Transverse colon (tissue), 4 donors: ENCODE data around the gene PCSK9. TPM values are rescaled to one million over a fixed set of nuclear protein-coding genes. Genes with fewer than 3 reads are reported as not detected.
"Not testable (repeated sequence)": the region's sequence is repeated elsewhere in the genome, so short reads cannot be mapped to it uniquely, and the experiment has no call there.

ENCODE experiments used
- DNase-seq: peaks from one replicate; pipeline ENCODE4 v3.0.0-alpha.2; 2019
- H3K27ac ChIP-seq, 4 donors: fragments of 200-600 bp; sonication (generic); 2 replicates each; pipeline ENCODE4 v1.5.1; 2016 to 2018; ENCODE audit warnings: inconsistent platforms in 4 of 4
- H3K27me3 ChIP-seq: fragments of 200-600 bp; sonication (generic); 2 replicates; pipeline ENCODE4 v1.5.1; 2017; ENCODE audit warnings: inconsistent platforms
- H3K36me3 ChIP-seq, 4 donors: fragments of 200-600 bp; sonication (generic); 2 replicates each; pipeline ENCODE4 v1.5.1; 2017 to 2019; ENCODE audit warnings: inconsistent platforms in 4 of 4
- H3K4me1 ChIP-seq, 4 donors: fragments of 200-600 bp; sonication (generic); 2 replicates each; pipeline ENCODE4 v1.5.1; 2017 to 2020; ENCODE audit warnings: inconsistent platforms in 4 of 4
- H3K4me3 ChIP-seq, 4 donors: fragments of 200-600 bp; sonication (generic); 1 replicate in 1 of 4; 2 replicates in 3 of 4; pipeline versions ENCODE4 v1.5.1 to v1.6.1; 2017 to 2019; ENCODE audit warnings: inconsistent platforms in 4 of 4
- H3K9me3 ChIP-seq, 2 donors: fragments of 200-600 bp; sonication (generic); 2 replicates each; pipeline ENCODE4 v1.5.1; 2017 to 2019; ENCODE audit warnings: inconsistent platforms in 2 of 2
- EP300 ChIP-seq: sonication (generic); formaldehyde crosslinking; IDR thresholded peaks from one replicate; pipeline ENCODE4 v1.6.1; 2017; ENCODE audit warnings: antibody characterized with exemption, low read depth
- POLR2A ChIP-seq: fragments of 450-650 bp; IDR thresholded peaks from one replicate; pipeline ENCODE4 v1.6.1; 2016; ENCODE audit warnings: antibody characterized with exemption, mild to moderate bottlenecking, moderate library complexity
- POLR2AphosphoS5 ChIP-seq, 3 donors: sonication (generic); formaldehyde crosslinking; IDR thresholded peaks; one replicate each; pipeline ENCODE4 v1.6.1; 2016; ENCODE audit warnings: antibody characterized with exemption in 3 of 3
- WGBS, 2 donors: methylation state at CpG; one replicate each; pipeline ENCODE4 v1.1.5; 2018; ENCODE audit warnings: low coverage in 1 of 2; 5-methylcytosine and 5-hydroxymethylcytosine counted together
- in situ Hi-C, 4 donors: fragments of 200-750 bp; cut with MboI; loops; one replicate each; pipeline versions ENCODE4 v1.15.0 to v1.15.1; 2017; ENCODE audit warnings: low sequenced_read_pairs in 3 of 4, low pct_ligation_motif_present in 1 of 4, low pct_unique_long_range_greater_than_20kb in 1 of 4
- intact Hi-C: fragments of 100-400 bp; cut with DNase I; formaldehyde crosslinking; loops from one replicate; pipeline ENCODE4 v1.15.1; 2023; ENCODE audit warnings: low total_unique reads
- total RNA-seq, 4 donors: library from RNA; depleted of rRNA; stranded (reverse); fragments of >200 nt; gene quantifications; one replicate each; pipeline ENCODE4 v1.1.0, GENCODE V29; 2016
- TF ChIP-seq, protein P1 (sequence below), 5 experiments: fragments of 200-600 bp in 3 of 5; fragments of 450-650 bp in 2 of 5; sonication (generic) in 3 of 5; IDR thresholded peaks; 1 replicate in 2 of 5; 2 replicates in 3 of 5; pipeline ENCODE4 v1.5.1; 2016 to 2017; ENCODE audit warnings: antibody characterized with exemption in 5 of 5, inconsistent platforms in 3 of 5, mild to moderate bottlenecking in 2 of 5, moderate library complexity in 1 of 5

PCSK9 gene
- total RNA-seq, 4 donors from 2014 or later = 1.9 to 18.9 (median 2.6) TPM; not detected in 1

GRCh38 chr1:55103891-55104290 is 64.5 kb downstream of the PCSK9 start:
- H3K4me3 ChIP-seq = no peak overlapping the region

GRCh38 chr1:55107101-55107500 is 67.8 kb downstream of the PCSK9 start:
- H3K4me3 ChIP-seq = no peak overlapping the region
- H3K27ac ChIP-seq = no peak overlapping the region
- 76 to 82% methylated on average over 6 of the region's 6 CpGs for WGBS, 2 donors
- peaks cover 0 to 79% (median 28%) of the 10 kb centered on the region in 4 donors for H3K36me3 ChIP-seq
- H3K9me3 ChIP-seq = no peaks in the 10 kb centered on the region
- in situ Hi-C loops = no loop called here
- TF ChIP-seq EP300 (no peak), POLR2A (no peak), POLR2AphosphoS5 (IDR thresholded peaks at IDR 0.05) (no peak)
- TF ChIP-seq, protein P1, sequence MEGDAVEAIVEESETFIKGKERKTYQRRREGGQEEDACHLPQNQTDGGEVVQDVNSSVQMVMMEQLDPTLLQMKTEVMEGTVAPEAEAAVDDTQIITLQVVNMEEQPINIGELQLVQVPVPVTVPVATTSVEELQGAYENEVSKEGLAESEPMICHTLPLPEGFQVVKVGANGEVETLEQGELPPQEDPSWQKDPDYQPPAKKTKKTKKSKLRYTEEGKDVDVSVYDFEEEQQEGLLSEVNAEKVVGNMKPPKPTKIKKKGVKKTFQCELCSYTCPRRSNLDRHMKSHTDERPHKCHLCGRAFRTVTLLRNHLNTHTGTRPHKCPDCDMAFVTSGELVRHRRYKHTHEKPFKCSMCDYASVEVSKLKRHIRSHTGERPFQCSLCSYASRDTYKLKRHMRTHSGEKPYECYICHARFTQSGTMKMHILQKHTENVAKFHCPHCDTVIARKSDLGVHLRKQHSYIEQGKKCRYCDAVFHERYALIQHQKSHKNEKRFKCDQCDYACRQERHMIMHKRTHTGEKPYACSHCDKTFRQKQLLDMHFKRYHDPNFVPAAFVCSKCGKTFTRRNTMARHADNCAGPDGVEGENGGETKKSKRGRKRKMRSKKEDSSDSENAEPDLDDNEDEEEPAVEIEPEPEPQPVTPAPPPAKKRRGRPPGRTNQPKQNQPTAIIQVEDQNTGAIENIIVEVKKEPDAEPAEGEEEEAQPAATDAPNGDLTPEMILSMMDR (IDR thresholded peaks at IDR 0.05) = no peak
- no peaks in the 10 kb centered on the region for H3K27me3 ChIP-seq
- intact Hi-C loops = no loop called here
- DNase-seq = no peak
- no peaks in the 10 kb centered on the region for H3K4me1 ChIP-seq

More at GRCh38 chr1:55103891-55104290, 64.5 kb downstream of the PCSK9 start:
- TF ChIP-seq EP300 (no peak), POLR2A (no peak), POLR2AphosphoS5 (IDR thresholded peaks at IDR 0.05) (no peak)
- TF ChIP-seq, protein P1 (IDR thresholded peaks at IDR 0.05) = no peak
- peaks cover 0 to 90% (median 27%) of the 10 kb centered on the region in 4 donors for H3K36me3 ChIP-seq
- no peak for DNase-seq
- in situ Hi-C loops (no loop called here), intact Hi-C loops (no loop called here)
- no peaks in the 10 kb centered on the region for H3K27me3 ChIP-seq
- H3K4me1 ChIP-seq = no peaks in the 10 kb centered on the region
- no peak overlapping the region for H3K27ac ChIP-seq
- no peaks in the 10 kb centered on the region for H3K9me3 ChIP-seq
- WGBS, 2 donors = 89 to 92% methylated on average over 2 of the region's 2 CpGs

- H3K4me1 ChIP-seq, H3K27ac ChIP-seq, DNase-seq, H3K27me3 ChIP-seq, in situ Hi-C loops, intact Hi-C loops, H3K4me3 ChIP-seq, H3K9me3 ChIP-seq: not testable (repeated sequence)
- 92 to 98% methylated on average over 12 to 14 of the region's 14 CpGs for WGBS, 2 donors
- peaks cover 0 to 76% (median 30%) of the 10 kb centered on the region in 4 donors for H3K36me3 ChIP-seq
Observed at GRCh38 chr1:55109005-55109404, 69.7 kb downstream of the PCSK9 start.

Other genes starting within 250 kb of the PCSK9 start
- gene TTC22, start 238.2 kb upstream of the PCSK9 start, total RNA-seq = 100 to 1,000 TPM in 2 of 4 donors, 10 to 100 TPM in 2; 39.8 to 174 (median 98.4) TPM
- gene DHCR24, start 152.4 kb upstream of the PCSK9 start, total RNA-seq = 100 to 1,000 TPM in 3 of 4 donors, 10 to 100 TPM in 1; 71.5 to 222 (median 137) TPM
- 10 to 100 TPM in 1 of 4 donors, 1 to 10 TPM in 3; 7.1 to 24.8 (median 8.5) TPM for gene TMEM61, start 58.9 kb upstream of the PCSK9 start, total RNA-seq
- gene BSND, start 40.6 kb upstream of the PCSK9 start, total RNA-seq = not detected
- 10 to 100 TPM; 30.7 to 79.4 (median 48.9) TPM for gene USP24, start 175.8 kb downstream of the PCSK9 start, total RNA-seq